ENCODE results near the gene LPIN2. TPM values are rescaled to one million over a fixed set of nuclear protein-coding genes. Genes with fewer than 3 reads are reported as not detected.

LPIN2 gene
- total RNA-seq, 1 donor, result 43.7 TPM

DNA sequence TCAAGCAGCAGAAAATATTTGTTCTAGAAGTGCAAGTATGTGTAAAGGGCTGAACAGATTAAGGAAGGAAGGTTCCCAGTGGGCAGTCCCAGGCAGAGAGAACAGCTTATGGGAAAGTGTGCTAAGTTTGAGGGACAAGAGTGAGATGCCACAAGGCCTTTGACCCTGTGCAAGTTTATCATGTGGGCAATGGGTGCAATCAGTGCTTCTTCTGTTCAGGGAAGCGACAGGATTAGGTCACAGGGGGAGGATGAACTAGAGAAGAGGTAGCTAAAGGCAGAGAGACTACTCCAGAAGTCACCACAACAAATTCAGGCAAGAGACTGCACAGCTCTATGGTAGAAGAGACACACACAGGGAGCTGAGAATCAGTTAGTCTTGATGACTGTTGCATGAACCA is 44.3 kb downstream of the LPIN2 start:
- TF ChIP-seq, protein P1, sequence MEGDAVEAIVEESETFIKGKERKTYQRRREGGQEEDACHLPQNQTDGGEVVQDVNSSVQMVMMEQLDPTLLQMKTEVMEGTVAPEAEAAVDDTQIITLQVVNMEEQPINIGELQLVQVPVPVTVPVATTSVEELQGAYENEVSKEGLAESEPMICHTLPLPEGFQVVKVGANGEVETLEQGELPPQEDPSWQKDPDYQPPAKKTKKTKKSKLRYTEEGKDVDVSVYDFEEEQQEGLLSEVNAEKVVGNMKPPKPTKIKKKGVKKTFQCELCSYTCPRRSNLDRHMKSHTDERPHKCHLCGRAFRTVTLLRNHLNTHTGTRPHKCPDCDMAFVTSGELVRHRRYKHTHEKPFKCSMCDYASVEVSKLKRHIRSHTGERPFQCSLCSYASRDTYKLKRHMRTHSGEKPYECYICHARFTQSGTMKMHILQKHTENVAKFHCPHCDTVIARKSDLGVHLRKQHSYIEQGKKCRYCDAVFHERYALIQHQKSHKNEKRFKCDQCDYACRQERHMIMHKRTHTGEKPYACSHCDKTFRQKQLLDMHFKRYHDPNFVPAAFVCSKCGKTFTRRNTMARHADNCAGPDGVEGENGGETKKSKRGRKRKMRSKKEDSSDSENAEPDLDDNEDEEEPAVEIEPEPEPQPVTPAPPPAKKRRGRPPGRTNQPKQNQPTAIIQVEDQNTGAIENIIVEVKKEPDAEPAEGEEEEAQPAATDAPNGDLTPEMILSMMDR (IDR thresholded peaks at IDR 0.05; ENCODE audit: insufficient read depth, low read length), result no peak
- no peak for DNase-seq (ENCODE audit: low read depth)
- H3K4me3 ChIP-seq (ENCODE audit: low read depth, low read length), result no peak overlapping the region

DNA sequence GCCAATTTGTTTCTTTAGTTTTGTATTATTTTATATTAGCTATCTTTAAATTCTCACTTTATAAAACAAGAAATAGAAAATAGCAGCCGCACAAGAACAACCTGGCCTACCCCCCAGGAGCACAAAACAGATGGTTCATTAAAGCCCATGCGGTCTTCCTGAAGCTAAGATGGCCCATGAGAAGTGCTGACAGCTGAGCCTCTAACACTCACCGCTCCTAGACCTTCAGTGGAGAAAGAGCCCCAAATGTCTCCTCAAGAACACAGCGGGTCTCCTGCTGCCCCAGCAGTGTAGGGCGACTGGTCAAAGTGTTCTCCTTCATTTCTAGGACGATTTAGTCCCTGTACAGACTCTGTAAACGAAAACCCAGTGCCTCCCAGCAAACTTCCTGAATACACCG is 45.1 kb downstream of the LPIN2 start:
- no peak overlapping the region for H3K4me3 ChIP-seq (ENCODE audit: low read depth, low read length)
- TF ChIP-seq, protein P1 (IDR thresholded peaks at IDR 0.05; ENCODE audit: insufficient read depth, low read length), result no peak
- no peak for DNase-seq (ENCODE audit: low read depth)

DNA sequence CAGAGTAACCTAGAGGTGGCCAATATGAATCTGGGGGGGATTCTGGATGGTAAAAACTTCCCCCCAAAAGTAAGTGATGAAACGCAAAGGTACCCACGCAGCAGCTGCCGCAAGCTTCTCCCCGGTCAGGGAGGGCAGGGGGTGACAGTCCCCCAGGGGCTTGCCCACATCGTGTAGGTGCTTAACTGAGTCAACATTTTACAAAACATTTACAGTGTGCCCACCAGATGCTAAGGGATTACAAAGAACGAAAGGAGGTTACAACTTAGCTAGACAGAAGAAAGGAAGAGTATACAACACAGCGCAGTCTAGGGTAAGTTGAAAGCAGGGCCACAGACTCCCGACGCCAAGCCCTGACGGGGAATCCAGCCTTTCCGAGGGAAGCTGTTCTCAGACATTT is 45.6 kb downstream of the LPIN2 start:
- no peak overlapping the region for H3K4me3 ChIP-seq (ENCODE audit: low read depth, low read length)
- TF ChIP-seq, protein P1 (IDR thresholded peaks at IDR 0.05; ENCODE audit: insufficient read depth, low read length), result no peak
- no peak for DNase-seq (ENCODE audit: low read depth)

DNA sequence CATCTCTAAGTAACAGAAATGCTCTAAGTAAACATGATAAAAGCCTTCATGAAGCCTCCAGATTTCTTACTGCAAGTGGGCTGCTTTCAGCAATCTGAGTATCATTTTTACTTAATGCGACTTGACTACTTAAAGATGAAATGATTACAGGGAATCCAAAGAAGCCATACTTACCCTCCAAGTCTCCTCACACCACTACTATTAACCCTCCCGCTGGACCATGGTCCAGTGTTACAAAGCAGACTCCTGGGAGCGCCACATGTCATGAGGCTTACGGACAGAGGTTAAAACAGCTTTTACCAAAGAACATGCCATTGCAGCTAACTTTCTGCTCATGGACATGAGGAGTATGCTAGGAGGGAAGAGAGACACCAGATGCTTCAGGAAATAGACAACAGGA is 46.4 kb downstream of the LPIN2 start:
- TF ChIP-seq, protein P1 (IDR thresholded peaks at IDR 0.05; ENCODE audit: insufficient read depth, low read length), result no peak
- DNase-seq (ENCODE audit: low read depth), result no peak
- no peak overlapping the region for H3K4me3 ChIP-seq (ENCODE audit: low read depth, low read length)

DNA sequence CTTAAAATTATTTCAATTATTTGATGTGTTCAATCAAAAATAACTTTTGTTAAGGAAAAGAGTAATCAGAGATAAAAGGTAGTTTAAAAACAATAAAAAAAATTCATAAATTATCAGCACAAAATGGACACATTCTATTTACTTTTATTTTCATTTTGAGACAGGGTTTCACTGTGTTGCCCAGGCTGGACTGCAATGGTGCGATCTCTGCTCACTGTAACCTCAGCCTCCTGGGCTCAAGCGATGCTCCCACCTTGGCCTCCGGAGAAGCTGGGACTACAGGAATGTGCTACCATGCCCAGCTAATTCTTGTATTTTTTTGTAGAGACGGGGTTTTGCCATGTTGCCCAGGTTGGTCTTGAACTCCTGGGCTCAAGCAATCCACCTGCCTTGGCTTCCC is 47.1 kb downstream of the LPIN2 start:
- DNase-seq (ENCODE audit: low read depth), result no peak
- H3K4me3 ChIP-seq (ENCODE audit: low read depth, low read length), result no peak overlapping the region
- TF ChIP-seq, protein P1 (IDR thresholded peaks at IDR 0.05; ENCODE audit: insufficient read depth, low read length), result no peak

DNA sequence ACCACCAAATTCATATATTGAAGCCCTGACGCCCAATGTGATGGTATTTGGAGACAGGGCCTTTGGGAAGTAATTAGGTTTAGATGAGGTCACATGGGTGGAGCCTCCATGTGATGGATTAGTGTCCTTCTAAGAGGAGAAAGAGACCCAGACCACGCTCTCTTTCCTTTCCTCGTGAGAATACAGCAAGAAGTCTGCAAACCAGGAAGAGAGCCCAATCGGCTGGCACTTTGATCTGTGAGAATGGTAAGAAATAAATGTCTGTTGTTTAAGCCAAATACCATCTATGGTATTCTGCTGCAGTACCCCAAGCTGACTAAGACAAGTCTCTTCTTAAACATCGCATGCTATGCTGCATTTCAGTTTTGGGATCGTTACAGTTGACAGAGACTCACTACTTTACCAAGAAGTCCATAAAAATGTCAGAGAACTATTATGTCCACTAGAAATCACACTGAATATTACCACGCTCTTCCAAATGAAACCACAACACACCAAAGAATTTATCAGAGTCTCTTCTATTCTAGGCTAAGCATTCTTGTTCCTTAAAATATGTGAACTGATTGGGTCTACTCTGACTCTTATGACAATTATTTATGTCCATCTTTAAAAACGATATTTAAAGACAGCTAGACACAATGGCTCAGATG is 48.5 kb downstream of the LPIN2 start:
- no peak overlapping the region for H3K4me3 ChIP-seq (ENCODE audit: low read depth, low read length)
- TF ChIP-seq, protein P1 (IDR thresholded peaks at IDR 0.05; ENCODE audit: insufficient read depth, low read length), result no peak
- DNase-seq (ENCODE audit: low read depth), result no peak

Small RNA genes lying within 50 kb of the gene (small RNA-seq; reads per million reads assigned to genes)
- not detected for gene RF00156

Other genes with a start within 250 kb of the LPIN2 start
- gene EMILIN2, start 166.1 kb downstream of the LPIN2 start, total RNA-seq (ENCODE audit: low replicate concordance), result 11.2 and 76.0 TPM in 2 replicates
- gene MYOM1, start 206.8 kb upstream of the LPIN2 start, total RNA-seq (ENCODE audit: low replicate concordance), result 0.90 and 7.5 TPM in 2 replicates
- 251 and 733 TPM in 2 replicates for gene MYL12A, start 234.7 kb upstream of the LPIN2 start, total RNA-seq (ENCODE audit: low replicate concordance)
- 77.4 and 415 TPM in 2 replicates for gene MYL12B, start 249.0 kb upstream of the LPIN2 start, total RNA-seq (ENCODE audit: low replicate concordance)

All from fibroblast of the aortic adventitia (primary cell).